ENCODE data around the gene KIF16B.

KIF16B gene

DNA sequence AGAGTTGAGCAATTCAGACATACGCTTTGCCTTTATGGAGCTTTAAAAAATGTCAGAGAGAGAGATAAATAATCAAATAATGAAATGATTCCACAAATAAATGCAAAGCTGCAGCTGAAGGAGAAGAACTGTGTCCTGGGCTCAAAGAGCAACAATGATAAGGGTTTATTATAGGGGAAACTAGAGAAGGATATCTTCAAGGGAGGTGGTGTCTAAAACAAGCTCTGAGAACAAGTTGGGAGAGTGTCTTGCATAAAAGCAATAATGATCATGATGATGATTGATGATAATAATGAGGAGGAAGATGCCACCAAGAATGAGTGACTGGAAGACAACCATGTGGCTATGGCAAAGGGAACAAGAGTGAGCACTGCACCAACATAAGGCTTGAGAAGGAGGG is 164.3 kb downstream of the KIF16B start:
- in situ Hi-C loops (cut with MboI; ENCODE audit: low pct_unique_long_range_greater_than_20kb, low sequenced_read_pairs, unreplicated experiment) = no loop called here
- DNase-seq (ENCODE audit: low spot score) = no peak
- TF ChIP-seq, protein P1, sequence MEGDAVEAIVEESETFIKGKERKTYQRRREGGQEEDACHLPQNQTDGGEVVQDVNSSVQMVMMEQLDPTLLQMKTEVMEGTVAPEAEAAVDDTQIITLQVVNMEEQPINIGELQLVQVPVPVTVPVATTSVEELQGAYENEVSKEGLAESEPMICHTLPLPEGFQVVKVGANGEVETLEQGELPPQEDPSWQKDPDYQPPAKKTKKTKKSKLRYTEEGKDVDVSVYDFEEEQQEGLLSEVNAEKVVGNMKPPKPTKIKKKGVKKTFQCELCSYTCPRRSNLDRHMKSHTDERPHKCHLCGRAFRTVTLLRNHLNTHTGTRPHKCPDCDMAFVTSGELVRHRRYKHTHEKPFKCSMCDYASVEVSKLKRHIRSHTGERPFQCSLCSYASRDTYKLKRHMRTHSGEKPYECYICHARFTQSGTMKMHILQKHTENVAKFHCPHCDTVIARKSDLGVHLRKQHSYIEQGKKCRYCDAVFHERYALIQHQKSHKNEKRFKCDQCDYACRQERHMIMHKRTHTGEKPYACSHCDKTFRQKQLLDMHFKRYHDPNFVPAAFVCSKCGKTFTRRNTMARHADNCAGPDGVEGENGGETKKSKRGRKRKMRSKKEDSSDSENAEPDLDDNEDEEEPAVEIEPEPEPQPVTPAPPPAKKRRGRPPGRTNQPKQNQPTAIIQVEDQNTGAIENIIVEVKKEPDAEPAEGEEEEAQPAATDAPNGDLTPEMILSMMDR (IDR thresholded peaks at IDR 0.05; ENCODE audit: extremely low read depth, insufficient read depth, missing control alignments) = no peak

DNA sequence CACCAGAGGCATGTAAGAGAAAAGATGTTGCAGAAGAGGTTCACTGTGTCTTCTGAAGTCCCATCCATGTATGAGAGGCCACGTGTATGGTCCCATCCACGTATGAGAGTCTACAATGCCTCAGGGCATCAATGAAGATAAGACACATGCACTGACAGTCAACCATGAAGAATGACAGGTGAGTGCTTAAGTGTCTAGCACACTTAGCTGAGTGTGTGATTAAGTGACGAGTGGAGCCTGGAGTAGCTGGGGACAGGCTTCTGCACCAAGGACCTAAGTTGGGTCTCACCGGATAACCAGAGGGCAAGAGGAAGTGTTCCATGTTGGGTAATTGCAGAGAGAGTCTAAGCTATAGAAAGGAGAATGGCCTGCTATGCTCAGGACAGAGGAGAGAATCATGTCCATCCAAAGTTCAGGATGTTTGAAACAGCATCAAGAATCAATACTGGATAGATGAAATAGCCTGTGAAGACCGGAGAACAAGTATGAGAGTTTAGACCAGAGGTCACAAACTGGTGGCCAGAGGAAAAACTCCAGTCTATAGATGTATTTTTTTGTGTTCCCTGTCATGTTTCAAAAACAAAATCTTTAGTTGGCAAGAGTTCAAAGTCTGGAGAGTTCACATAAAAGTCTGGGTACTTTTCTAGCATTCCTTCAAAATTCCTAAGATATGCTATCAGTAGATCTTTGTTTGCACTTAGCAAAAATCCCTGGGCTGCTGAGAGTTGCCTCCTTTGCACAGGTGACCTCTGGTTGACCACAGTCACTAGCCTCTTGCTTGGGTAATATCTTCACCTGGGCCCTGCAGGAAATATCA is 165.8 kb downstream of the KIF16B start:
- in situ Hi-C loops (cut with MboI; ENCODE audit: low pct_unique_long_range_greater_than_20kb, low sequenced_read_pairs, unreplicated experiment) = no loop called here
- TF ChIP-seq, protein P1 (IDR thresholded peaks at IDR 0.05; ENCODE audit: extremely low read depth, insufficient read depth, missing control alignments) = no peak

DNA sequence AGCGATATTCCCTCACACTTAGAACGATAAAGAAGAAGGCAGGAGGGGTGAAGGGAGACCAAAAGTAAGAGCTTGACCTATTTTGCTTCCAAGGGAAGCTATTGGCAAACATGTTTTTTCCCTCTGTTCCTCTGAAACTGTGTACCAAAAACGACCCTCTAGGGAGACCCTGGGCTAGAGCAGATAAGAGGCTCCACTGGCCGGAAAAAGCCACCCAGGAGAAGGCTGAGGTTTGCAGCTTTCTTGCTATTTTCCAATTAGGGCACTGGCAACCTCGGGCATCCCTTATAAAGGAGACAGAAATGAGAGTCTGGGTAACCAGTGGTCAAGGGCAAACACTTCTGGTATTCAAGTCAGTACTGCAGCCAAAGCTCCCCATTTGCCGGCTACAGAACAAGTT is 168.0 kb downstream of the KIF16B start:
- DNase-seq (ENCODE audit: low spot score) = no peak
- TF ChIP-seq, protein P1 (IDR thresholded peaks at IDR 0.05; ENCODE audit: extremely low read depth, insufficient read depth, missing control alignments) = no peak

More for the DNA sequence above, 165.8 kb downstream of the KIF16B start:
- no peak for DNase-seq (ENCODE audit: low spot score)

DNA sequence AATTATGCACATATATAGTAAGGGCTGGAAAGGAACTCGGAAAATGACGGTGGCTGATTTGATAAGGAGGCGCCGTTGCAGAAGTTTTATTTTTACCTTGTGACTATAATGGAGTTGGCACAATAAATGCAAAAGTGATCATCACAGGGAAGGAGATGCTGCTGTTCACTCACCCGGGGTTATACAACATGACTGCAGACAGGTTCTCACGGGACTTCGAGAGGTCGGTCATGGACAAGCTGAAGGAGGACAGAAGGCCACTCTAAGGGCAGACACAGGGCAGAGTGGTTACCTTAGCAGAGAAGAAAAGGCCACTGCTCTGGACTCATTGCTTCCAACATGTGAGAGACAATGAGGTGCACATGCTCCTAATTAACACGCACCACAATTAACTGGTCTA is 168.6 kb downstream of the KIF16B start:
- no peak for DNase-seq (ENCODE audit: low spot score)
- in situ Hi-C loops (cut with MboI; ENCODE audit: low pct_unique_long_range_greater_than_20kb, low sequenced_read_pairs, unreplicated experiment) = no loop called here
- TF ChIP-seq, protein P1 (IDR thresholded peaks at IDR 0.05; ENCODE audit: extremely low read depth, insufficient read depth, missing control alignments) = no peak

More for the DNA sequence above, 168.0 kb downstream of the KIF16B start:
- in situ Hi-C loops (cut with MboI; ENCODE audit: low pct_unique_long_range_greater_than_20kb, low sequenced_read_pairs, unreplicated experiment) = no loop called here

DNA sequence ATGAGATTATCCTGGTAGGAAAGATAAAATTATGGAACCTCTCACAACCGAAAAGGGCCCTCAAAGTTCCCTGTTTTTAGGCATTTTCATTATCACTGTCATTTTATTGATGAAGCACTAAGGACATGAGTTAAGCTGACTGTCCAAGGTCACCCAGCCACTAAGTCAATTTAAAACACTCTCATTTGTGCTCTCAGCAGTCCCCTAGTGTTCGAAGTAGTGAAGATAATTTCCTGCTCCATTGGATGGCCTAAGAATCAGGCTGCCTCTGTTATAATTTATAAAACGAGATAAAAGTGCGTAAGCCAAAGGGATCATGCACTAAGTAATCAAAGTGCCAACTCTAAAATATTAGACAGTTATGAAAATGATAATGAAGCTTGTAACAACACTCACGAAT is 169.1 kb downstream of the KIF16B start:
- in situ Hi-C loops (cut with MboI; ENCODE audit: low pct_unique_long_range_greater_than_20kb, low sequenced_read_pairs, unreplicated experiment) = no loop called here
- no peak for DNase-seq (ENCODE audit: low spot score)
- TF ChIP-seq, protein P1 (IDR thresholded peaks at IDR 0.05; ENCODE audit: extremely low read depth, insufficient read depth, missing control alignments) = no peak

DNA sequence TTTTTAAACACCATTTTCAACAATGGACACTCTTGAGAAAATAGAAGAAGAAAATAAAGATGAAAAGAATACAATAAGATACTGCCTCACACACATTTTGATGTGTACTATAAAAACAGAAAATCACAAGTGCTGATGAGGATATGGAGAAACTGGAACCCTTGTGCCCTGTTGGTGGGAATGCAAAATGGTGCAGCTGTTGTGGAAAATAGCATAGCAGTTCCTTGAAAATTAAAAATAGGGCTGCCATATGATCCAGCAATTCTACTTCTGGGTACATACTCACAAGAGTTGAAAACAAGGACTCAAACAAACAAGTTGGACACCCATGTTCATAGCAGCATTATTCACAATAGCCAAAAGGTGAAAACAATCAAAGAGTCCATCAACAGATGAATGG is 173.0 kb downstream of the KIF16B start:
- DNase-seq (ENCODE audit: low spot score) = no peak
- in situ Hi-C loops (cut with MboI; ENCODE audit: low pct_unique_long_range_greater_than_20kb, low sequenced_read_pairs, unreplicated experiment) = no loop called here
- TF ChIP-seq, protein P1 (IDR thresholded peaks at IDR 0.05; ENCODE audit: extremely low read depth, insufficient read depth, missing control alignments) = no peak

All from GM13977 (cell line).